NCI-H1417 (cell line): ENCODE results near the gene NES.

Experiments
- DNase-seq, 3 experiments: peaks; one replicate each; lab custom pipeline; 2025; lab: John Stamatoyannopoulos, UW

Gene NES

DNA sequence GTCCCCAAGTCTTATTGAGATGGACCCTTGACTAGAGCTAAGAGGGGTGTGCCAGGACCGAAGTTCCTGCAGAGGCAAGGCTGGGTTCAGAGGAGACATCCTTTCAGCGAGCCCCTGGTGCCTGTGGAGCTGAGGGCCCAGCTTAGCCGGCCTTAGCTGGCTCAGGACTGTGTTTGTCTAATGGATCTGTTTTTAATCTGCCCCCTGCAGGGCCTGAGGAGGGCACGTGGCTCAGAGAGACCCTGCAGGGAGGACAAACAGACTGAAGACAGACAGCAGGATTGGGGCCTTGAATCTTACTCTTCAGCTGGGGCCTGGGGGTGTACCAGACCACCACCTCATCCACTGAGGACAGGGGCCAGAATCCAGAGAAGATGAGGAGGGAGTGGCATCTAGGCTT, 26.5 kb upstream of the NES start:
- peak in 2 of 3 experiments; percentile 38 to 67 for DNase-seq

- no peak for DNase-seq
Observed at GRCh38 chr1:156703336-156703735, 26.1 kb upstream of the NES start.

- DNase-seq = no peak
Observed at GRCh38 chr1:156700736-156701531, 23.7 kb upstream of the NES start.

DNA sequence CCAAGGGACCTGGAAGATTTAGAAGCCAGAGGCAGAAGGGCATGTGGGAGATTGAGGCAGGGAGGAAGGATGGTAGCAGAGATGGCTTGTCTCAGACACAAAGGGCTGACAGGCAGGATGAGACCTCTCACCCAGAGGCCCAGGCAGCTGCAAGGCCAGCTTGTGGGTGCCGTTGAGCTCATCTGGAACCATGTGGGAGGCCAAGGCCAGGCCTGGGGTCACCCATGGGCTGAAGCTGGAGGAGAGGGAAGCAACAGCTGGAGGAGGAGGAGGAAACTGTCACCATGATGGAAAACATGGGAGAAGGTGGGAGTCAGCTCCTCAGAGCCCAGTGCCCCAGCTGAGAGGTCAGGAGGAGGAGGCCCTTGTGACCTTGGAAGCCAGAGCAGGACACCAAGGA, 21.8 kb upstream of the NES start:
- no peak for DNase-seq

DNA sequence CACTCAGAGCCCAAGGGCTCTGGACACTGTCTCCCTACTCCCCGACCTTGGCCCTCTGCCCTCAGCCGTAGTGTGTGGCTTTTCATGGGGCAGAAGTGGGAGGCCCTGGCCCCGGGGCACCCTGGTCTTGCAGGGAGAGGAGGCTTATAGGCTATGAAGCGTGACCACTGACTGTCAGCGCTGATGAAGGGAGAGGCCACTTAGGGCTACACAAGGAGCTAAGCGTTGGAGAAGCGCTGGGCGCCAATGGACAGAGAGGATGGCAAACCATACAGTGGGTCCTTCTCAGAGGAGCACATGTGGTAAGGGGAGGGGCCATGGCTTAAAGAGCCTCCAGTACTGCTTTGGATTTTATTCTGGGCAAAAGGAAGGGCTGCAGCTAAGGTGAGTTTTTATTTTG, 20.3 kb upstream of the NES start:
- DNase-seq = peak; percentile 5 to 97 (median 53)

DNA sequence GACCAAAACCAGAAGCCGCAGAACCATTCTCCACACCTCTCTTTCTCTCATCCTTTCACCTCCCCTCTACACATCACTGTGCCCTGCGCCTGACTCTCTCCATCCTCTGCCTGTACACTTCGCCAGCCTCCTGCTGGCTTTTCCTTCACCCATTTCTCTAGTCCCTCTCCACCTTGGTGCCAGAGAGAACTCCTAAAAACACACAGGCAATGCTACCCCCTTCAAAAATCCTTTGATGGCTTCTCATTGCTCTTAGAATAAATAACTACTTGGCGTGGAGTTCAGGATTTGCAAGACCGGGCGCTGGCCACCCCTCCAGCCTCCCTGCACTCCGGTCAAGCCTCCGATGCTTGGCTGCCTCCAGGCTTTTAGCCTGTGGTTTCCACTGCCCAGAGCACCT, 19.5 kb upstream of the NES start:
- no peak for DNase-seq

GRCh38 chr1:156694690-156694962, 17.4 kb upstream of the NES start:
- no peak for DNase-seq

DNA sequence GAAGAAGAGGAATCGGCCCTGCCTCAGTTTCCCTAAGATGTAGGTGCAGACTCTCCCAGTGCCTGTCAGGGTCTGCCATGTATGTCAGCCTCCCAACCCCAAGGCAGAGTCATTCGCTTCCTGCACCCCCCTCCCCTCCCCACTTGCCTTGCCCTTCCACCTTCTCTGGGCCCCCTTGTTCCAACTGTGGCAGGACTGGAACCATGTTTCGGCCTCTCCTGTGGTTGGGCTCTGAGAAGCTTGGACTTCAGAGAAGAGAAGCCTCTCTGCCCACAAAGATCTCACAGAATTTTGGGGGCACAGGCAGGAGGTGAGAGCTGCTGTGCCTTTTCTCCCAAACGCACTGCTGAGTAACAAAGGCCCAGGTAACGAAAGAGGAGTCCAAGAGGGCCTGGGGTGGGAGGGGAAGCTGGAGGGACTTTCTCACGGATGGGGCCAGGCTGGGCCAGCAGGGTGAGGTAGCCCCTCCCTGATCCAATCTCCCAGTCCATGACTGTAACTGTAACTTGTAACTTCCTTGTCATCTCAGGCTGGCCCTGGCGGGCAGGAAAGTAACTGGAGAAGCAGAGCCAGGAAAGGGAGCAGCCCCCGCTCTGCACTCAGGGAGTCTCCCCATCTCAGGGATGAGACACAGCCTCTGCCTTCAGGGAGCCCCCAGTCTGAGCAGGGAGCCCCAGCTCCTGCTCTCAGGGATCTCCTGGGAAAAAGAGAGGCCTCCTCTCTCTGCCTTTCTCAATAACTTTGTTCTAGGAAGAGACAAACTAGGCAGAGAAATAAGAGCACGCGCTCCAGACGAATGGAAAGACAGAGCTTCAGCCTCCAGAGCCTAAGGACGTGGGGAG, 16.9 kb upstream of the NES start:
- peak in 1 of 3 experiments; percentile 70 for DNase-seq

GRCh38 chr1:156692925-156693847, 16.0 kb upstream of the NES start:
- peak; percentile 77 to 98 (median 89) for DNase-seq

DNA sequence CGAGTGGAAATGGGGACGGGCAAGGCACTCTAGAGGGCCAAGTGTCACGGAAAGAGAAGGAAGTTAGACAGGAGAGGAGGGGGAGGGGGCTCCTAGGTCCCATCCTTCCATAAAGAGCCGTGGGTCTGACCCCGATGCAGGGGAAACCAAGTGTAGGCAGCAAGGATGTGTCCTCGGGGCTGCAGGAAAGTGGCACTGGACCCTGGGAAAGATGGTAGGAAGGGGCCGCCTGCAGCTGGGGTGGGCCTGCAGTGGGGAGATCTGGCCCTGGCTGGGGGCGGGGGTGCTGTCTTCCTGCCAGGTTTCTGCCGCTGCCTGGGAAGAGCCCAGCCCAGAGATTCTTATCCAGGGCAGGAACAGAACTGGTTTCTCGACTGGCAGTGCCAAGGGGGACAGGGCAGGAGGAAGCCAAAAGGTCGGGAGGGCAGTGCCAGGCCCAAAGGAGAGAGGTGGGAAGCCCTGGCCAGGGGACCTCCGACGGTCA, 15.3 kb upstream of the NES start:
- peak in 1 of 3 experiments; percentile 35 for DNase-seq

GRCh38 chr1:156691665-156692440, 14.6 kb upstream of the NES start:
- DNase-seq = no peak

- no peak for DNase-seq
Observed at GRCh38 chr1:156691191-156691590, 14.0 kb upstream of the NES start.

GRCh38 chr1:156690675-156691036, 13.4 kb upstream of the NES start:
- DNase-seq = no peak

- DNase-seq = peak in 2 of 3 experiments; percentile 68 to 72
Observed at GRCh38 chr1:156689953-156690674, 12.9 kb upstream of the NES start.

GRCh38 chr1:156689035-156689952, 12.1 kb upstream of the NES start:
- DNase-seq = peak; percentile 82 to 95 (median 91)

GRCh38 chr1:156684227-156684782, 7.1 kb upstream of the NES start:
- no peak for DNase-seq

DNA sequence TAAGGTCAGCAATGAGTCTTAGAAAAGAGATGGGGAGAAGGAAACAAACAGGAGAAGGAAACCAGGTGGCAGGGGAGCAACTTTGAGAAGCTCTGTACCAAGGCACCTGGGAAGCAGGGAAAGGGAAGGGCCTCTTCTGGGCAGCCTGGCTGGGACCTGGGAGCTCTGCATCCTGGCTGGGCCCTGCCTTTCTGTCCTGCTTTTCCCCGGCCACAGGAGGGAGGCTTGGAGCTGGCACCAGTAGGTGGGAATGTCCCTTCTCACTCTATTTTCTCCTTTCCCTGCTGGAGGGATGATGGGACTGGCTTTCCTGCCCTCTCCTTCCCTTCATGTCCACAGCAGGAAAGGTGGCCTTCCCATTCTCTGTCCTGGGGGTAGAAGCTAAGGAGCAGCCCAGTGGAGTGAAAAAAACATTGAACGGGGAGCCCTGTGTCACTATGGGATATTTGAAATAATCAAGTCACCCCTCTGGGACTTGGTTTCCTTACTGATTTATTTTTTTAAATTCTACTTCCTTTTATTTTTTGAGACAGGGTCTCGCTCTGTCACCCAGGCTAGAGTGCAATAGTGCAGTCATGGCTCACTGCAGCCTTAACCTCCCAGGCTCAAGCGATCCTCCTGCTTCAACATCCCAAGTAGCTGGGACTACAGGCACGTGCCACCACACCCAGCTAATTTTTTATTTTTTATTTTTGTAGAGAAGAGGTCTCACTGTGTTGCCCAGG, 5.1 kb upstream of the NES start:
- no peak for DNase-seq

DNA sequence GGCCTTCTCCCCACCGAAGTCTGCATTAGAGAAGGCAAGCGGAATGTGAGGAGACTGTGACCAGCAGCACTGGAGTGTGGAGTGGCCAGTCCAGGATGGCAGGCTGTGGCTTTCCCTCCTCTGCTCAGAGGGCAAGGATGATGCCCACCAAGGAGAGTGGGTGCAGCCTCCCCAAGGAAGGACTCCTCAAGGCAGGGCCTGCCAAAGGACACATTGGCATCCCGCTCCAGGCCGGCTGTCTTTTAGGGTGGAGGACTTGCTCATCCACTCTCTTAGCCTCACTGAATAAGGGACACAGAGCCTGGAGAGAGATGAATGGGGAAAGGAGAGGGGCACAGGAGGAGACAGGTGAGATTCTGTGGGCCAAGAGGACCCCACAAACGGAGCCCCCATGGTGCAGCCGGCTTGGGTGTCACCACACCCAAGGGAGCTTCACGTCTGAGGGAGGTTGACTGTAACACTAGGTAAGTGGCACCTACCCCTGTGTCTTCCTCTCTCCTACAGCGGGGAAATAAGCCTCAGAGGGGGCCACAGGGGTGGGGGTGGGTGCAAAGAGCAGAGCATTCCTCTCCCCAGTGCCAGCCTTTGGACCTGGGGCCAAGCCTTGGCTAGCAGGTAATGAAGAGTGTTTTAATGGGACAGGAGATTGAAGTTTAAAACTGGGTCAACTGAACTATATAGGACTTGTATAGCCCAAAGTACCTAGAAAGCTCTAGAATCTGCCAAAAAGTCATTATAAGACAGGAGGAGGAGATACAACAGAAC, 4.2 kb upstream of the NES start:
- DNase-seq = no peak
